ENCODE measurements around the gene TMPRSS3. TPM values are rescaled to one million over a fixed set of nuclear protein-coding genes. Genes with fewer than 3 reads are reported as not detected.

The TMPRSS3 gene
- total and polyA plus RNA-seq, 9 of the 15 experiments (the other 6 are each of a cell fraction or from before 2014, with no cell fraction given) = 0.07 TPM; not detected in 8

GRCh38 chr21:42338729-42339715, 56.8 kb downstream of the TMPRSS3 start:
- H3K4me2 ChIP-seq (ENCODE audit: insufficient read depth, low read length) = no peak overlapping the region
- WGBS (ENCODE audit: insufficient coverage, low coverage, missing lambda C conversion rate) = 16% methylated on average over 17 of the region's 17 CpGs
- no peak for DNase-seq (ENCODE audit: extremely low read depth in 1 of 4, low spot score in 3 of 4)
- no peak for TF ChIP-seq OTX1 (CRISPR knock-in tag; IDR thresholded peaks at IDR 0.05)
- no peak for TF ChIP-seq SPI1 (IDR thresholded peaks at IDR 0.05; ENCODE audit: borderline replicate concordance, low read depth, low read length)
- TF ChIP-seq MAFF (IDR thresholded peaks at IDR 0.05; ENCODE audit: low read length) = no peak
- TF ChIP-seq, protein P1, sequence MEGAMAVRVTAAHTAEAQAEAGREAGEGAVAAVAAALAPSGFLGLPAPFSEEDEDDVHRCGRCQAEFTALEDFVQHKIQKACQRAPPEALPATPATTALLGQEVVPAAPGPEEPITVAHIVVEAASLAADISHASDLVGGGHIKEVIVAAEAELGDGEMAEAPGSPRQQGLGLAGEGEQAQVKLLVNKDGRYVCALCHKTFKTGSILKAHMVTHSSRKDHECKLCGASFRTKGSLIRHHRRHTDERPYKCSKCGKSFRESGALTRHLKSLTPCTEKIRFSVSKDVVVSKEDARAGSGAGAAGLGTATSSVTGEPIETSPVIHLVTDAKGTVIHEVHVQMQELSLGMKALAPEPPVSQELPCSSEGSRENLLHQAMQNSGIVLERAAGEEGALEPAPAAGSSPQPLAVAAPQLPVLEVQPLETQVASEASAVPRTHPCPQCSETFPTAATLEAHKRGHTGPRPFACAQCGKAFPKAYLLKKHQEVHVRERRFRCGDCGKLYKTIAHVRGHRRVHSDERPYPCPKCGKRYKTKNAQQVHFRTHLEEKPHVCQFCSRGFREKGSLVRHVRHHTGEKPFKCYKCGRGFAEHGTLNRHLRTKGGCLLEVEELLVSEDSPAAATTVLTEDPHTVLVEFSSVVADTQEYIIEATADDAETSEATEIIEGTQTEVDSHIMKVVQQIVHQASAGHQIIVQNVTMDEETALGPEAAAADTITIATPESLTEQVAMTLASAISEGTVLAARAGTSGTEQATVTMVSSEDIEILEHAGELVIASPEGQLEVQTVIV (CRISPR knock-in tag; IDR thresholded peaks at IDR 0.05; ENCODE audit: borderline replicate concordance) = no peak
- no peak for TF ChIP-seq CBX3 (IDR thresholded peaks at IDR 0.05; ENCODE audit: borderline replicate concordance in 1 of 2, low read length in 2 of 2)
- TF ChIP-seq IRF1 (CRISPR knock-in tag; IDR thresholded peaks at IDR 0.05; ENCODE audit: borderline replicate concordance) = no peak
- no peak for TF ChIP-seq CCNT2 (IDR thresholded peaks at IDR 0.05; ENCODE audit: borderline replicate concordance, extremely low read depth, insufficient read length, low read depth, low read length)
- no peak for TF ChIP-seq CBX2 (IDR thresholded peaks at IDR 0.05; ENCODE audit: insufficient read depth, low read length, poor library complexity, severe bottlenecking)
- TF ChIP-seq TAF9B (IDR thresholded peaks at IDR 0.05; ENCODE audit: partially characterized antibody) = no peak
- no peak for TF ChIP-seq CHCHD3 (CRISPR knock-in tag; IDR thresholded peaks at IDR 0.05)
- TF ChIP-seq CREB5 (CRISPR knock-in tag; IDR thresholded peaks at IDR 0.05) = no peak
- no peak for TF ChIP-seq PTRF (tag; IDR thresholded peaks at IDR 0.05)
- TF ChIP-seq EWSR1 (IDR thresholded peaks at IDR 0.05; ENCODE audit: borderline replicate concordance, low read depth, partially characterized antibody) = no peak
- no peak for TF ChIP-seq NR2C2 (CRISPR knock-in tag; IDR thresholded peaks at IDR 0.05)
- no peak for TF ChIP-seq NR2C2 (tag; IDR thresholded peaks at IDR 0.05)

More at GRCh38 chr21:42338729-42339715, 56.8 kb downstream of the TMPRSS3 start:
- Histone ChIP-seq H3K4me1 (replicated peaks in 1 of 2; ENCODE audit: control insufficient read depth in 2 of 2, insufficient read depth in 2 of 2, low read length in 2 of 2) (peaks cover 0 to 7% of the 10 kb centered on the region in 2 experiments; a peak in 1 of 5 replicates), H4K20me1 (replicated peaks; ENCODE audit: control insufficient read depth, insufficient read depth, low read length) (no peaks in the 10 kb centered on the region), H3K79me2 (ENCODE audit: control insufficient read depth, insufficient read depth, low read length) (no peaks in the 10 kb centered on the region), H3K27ac (ENCODE audit: extremely low read depth, low read depth, low read length) (no peak overlapping the region), H3K9ac (ENCODE audit: insufficient read depth in 1 of 2, low read depth in 2 of 2, low read length in 2 of 2) (no peak overlapping the region), H3K9me1 (ENCODE audit: control insufficient read depth, insufficient read depth, low read length) (no peaks in the 10 kb centered on the region), H3K27me3 (ENCODE audit: control insufficient read depth in 2 of 2, insufficient read depth in 2 of 2, low read length in 2 of 2) (peaks cover 7 to 47% of the 10 kb centered on the region in 2 experiments; a peak in 4 of 5 replicates), H3K36me3 (ENCODE audit: control insufficient read depth, insufficient read depth, low read length) (no peaks in the 10 kb centered on the region), H3K4me3 (no peak overlapping the region), H2AFZ (ENCODE audit: low read depth, low read length) (no peak overlapping the region), H3K9me3 (replicated peaks; ENCODE audit: control insufficient read depth, insufficient read depth, low read depth, low read length) (no peaks in the 10 kb centered on the region)
- ChIA-PET POLR2A (interaction anchor here (0.6 to 1.3 kb wide), 3 partner anchors 20 to 735 kb away, joined by 3 to 4 read pairs (median 3); no protein-coding TSS in a partner anchor), CTCF (ENCODE audit: low intra/inter-chr PET ratio) (interaction anchor here (0.5 to 1.6 kb wide), 2 partner anchors 28 to 111 kb away, joined by 4 to 6 read pairs; no protein-coding TSS in a partner anchor)
- in situ Hi-C loops (cut with MboI) = no loop called here
- FAIRE-seq (no peak), ATAC-seq (no peak)
- BruUV-seq (replicated peaks) = no TSS peak
- intact Hi-C loops (cut with micrococcal nuclease) = loop anchor here (10.0 kb wide), 1 partner anchor 116 kb away; no protein-coding TSS in a partner anchor
